HG03280 (cell line): ENCODE measurements around the gene DNAI4.
A peak's percentile ranks its signal among the peaks of the same experiment; 100 is the strongest.
"Not testable (repeated sequence)": the region's sequence is repeated elsewhere in the genome, so short reads cannot be mapped to it uniquely, and the experiment has no call there.

Source experiments
- ATAC-seq: cut with Tn5 transposase; IDR thresholded peaks from one replicate; pipeline ENCODE4 v1.9.1; 2021; ENCODE audit warnings: mild to moderate bottlenecking, moderate library complexity; ENCODE audit not compliant: unreplicated experiment

The DNAI4 gene

GRCh38 chr1:66929146-66929688 is 4.6 kb upstream of the DNAI4 start:
- ATAC-seq: no peak

- ATAC-seq: no peak
These were observed 2.9 kb upstream of the DNAI4 start for GRCh38 chr1:66927528-66927927.

GRCh38 chr1:66925944-66926343 is 1.3 kb upstream of the DNAI4 start:
- no peak for ATAC-seq

- ATAC-seq: peak; percentile 0
These were observed 878 bp upstream of the DNAI4 start for GRCh38 chr1:66925558-66925910.

- no peak for ATAC-seq
These were observed 4.1 kb downstream of the DNAI4 start for GRCh38 chr1:66920543-66920942.

DNA sequence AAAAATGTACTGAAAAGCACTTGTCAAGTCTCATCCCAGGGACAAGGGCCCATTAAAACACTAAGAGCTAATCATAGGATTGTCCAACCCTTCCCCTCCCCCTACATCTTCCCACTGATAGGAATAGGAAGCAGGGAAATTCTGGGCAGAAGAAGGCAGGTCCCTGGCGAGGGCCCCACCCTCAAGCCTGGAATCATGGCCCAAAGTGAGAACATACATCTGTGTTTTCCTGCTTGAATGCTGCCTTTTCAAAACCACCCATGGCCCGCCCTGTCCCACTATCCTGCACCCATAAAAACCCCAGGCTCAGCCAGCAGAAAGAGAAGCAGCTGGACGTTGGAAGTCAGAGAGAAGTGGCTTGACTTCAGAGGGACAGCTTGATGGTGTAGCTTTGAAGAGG is 4.8 kb downstream of the DNAI4 start:
- no peak for ATAC-seq

GRCh38 chr1:66919063-66919462 is 5.6 kb downstream of the DNAI4 start:
- ATAC-seq: no peak

- ATAC-seq: no peak
These were observed 7.2 kb downstream of the DNAI4 start for GRCh38 chr1:66917476-66917875.

- no peak for ATAC-seq
These were observed 8.3 kb downstream of the DNAI4 start for GRCh38 chr1:66916320-66916719.

DNA sequence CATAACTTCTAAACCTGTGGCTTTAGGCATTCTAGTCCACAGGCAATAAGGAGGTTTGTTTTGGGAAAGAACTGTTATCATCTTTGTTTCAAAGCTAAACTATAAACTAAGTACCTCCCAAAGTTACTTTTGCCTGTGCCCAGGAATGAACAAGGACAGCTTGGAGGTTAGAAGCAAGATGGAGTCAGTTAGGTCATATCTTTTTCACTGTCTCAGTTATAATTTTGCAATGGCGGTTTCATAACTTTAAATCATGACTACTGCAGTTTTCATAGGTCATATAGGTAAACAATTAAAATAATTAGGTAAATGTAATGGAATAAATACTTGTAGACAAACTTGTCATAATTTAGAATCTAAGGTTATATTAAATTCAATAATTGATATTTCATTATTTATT is 9.5 kb downstream of the DNAI4 start:
- not testable (repeated sequence) for ATAC-seq

GRCh38 chr1:66893712-66894111 is 30.9 kb downstream of the DNAI4 start:
- no peak for ATAC-seq

- ATAC-seq: no peak
These were observed 34.0 kb downstream of the DNAI4 start for GRCh38 chr1:66890621-66891020.

GRCh38 chr1:66889030-66889429 is 35.6 kb downstream of the DNAI4 start:
- no peak for ATAC-seq

- no peak for ATAC-seq
These were observed 48.0 kb downstream of the DNAI4 start for GRCh38 chr1:66876664-66877063.

DNA sequence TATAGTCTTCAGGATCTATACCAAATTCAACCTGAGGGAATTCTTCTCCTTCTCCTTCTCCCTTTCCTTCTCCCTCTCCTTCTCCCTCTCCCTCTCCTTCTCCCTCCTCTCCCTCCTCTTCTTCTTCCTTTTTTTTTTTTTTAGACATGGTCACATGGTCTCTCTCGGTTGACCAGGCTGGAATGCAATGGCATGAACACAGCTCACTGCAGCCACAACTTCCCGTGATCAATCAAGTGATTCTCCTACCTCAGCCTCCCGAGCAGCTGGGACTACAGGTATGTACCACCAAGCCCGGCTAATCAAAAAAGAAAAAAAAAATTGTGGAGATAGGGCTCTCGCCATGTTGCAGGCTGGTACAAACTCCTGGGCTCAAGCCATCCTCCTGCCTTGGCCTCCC is 51.5 kb downstream of the DNAI4 start:
- ATAC-seq: no peak

DNA sequence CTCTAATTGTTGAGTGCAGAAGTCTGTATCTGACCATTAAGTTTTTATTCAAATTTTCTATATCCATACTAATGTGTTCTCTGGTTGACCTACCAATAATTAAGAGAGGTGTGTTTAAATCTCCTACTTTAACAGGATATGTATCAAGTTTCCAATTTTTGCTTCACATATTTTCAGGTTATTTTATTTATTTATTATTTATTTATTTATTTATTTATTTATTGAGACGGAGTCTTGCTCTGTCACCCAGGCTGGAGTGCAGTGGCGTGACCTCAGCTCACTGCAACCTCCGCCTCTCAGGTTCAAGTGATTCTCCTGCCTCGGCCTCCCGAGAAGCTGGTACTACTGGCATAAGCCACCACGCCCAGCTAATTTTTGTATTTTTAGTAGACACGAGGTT is 52.6 kb downstream of the DNAI4 start:
- not testable (repeated sequence) for ATAC-seq

DNA sequence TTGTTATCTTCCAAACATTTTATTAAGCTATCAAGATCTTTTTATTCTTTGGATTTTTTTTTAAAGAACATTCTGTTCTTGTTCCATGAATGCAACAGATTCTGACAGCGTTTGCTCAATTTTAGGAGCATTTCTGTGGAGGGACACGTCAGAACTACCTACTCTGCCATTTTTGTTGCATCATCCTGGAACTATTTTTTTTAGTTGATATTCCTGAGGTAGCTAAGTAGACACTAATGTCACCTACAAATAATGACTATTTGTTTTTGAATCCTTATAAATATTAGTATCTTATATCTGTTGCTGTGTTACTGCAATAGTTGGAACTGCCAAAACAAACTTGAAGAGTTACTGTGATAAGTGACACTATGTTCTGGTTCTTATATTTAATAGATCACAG is 57.2 kb downstream of the DNAI4 start:
- ATAC-seq: no peak

GRCh38 chr1:66860529-66860928 is 64.1 kb downstream of the DNAI4 start:
- no peak for ATAC-seq

DNA sequence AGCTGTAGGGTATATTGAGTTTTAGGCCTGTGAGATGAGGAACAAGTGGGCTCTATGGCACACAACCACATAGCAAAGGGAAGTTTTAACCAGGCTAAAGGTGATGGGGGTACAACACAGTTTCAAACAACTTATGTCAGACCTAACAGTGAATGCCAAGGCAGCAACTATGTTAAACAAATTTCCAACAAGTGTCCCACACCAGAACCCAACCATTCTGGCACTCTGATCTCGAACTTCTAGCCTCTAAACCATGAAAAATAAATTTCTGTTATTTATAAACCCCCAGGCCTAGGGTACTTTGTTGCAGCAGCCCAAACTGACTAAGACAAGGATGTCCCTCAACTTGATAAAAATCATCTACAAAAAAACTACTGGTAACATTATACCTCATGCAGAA is 71.3 kb downstream of the DNAI4 start:
- ATAC-seq: no peak

DNA sequence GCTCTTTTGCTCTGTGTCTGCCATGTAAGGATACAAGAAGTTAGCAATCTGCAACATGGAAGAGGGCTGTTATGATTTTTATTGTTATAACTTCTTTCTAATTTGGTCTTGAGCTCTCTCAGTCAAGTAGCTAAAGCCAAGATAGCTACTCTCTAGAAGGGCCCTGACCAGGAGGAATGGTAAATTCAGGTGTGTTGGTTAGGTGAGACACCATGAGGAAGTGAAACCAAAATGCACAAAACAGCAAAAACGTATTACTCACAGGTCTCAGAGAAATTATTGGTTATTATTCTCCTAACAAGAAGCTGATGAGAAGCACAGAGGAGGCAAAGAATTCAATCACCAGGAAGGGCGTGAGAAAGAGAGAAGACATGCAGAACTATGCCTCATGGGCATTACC is 71.8 kb downstream of the DNAI4 start:
- no peak for ATAC-seq

DNA sequence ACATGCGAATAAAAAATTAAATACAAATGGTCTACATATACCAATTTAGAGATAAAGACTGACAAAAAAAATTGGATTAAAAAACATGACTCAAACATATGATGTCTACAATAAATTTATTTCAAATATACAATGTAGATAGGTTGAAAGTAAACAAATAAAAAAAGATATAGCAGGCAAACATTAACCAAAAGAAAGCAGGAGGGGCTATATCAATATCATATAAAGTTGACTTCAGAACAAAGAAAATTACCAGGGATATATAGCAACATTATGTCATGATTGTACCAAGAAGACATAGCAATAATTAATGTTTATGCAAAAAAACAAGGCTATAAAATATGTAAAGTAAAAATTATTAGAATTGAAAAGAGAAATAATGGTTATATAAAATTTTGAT is 73.7 kb downstream of the DNAI4 start:
- no peak for ATAC-seq

DNA sequence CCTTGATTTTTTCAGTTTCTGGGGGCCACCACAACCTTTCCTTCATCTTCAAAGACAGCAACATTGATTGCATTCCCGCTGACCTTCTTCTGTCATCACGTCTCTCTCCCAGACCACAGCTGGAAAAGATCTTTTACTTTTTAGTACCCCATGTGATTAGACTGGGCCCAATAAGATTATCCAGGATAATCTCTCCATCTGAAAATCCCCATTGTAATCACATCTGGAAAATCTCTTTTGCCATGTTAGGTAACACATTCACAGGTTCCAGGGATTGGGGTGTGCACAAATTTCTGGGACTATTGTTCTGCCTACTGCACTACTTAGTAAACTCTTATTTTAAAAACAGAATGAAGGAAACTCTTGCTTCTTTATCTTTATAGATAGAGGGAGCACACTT is 76.5 kb downstream of the DNAI4 start:
- no peak for ATAC-seq

DNA sequence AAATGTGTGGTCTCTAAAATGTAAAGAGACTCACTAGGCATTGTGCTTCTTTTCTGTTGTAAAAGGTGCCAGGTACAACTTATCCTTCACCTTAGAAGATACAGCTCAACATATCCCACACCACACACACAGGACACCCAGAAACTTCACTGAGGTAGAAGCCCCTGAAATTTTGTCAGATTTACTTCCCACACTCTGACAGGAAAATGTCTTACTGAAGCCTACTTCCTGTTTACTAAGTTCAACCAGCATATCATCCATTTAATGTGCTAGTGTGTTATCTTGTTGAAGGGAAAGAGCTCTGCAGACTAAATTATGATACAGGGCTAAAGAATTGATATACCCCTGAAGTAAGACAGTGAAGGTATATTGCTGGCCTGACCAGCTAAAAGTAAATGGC is 83.7 kb downstream of the DNAI4 start:
- ATAC-seq: no peak

GRCh38 chr1:66834926-66835325 is 89.7 kb downstream of the DNAI4 start:
- ATAC-seq: no peak
